WTC11 (cell line): ENCODE measurements around the gene LARP1. TPM values are rescaled to one million over a fixed set of nuclear protein-coding genes. Genes with fewer than 3 reads are reported as not detected.
A peak's percentile ranks its signal among the peaks of the same experiment; 100 is the strongest.

Experiments used
- ATAC-seq: fragments of 200-7000 bp; cut with Tn5 transposase; 2 replicates; pipeline ENCODE4 v1.10.0; 2021; ENCODE audit warnings: mild to moderate bottlenecking, moderate library complexity
- CTCF ChIA-PET: fragments of 300-600 bp; sonication (Branson Sonifier 250); formaldehyde crosslinking; loops from one replicate; lab custom pipeline; 2021; ENCODE audit warnings: antibody characterized with exemption; lab: Charles Lee
- POLR2A ChIA-PET: fragments of 350-600 bp; sonication (Branson Sonifier 250); formaldehyde crosslinking; loops from one replicate; lab custom pipeline; 2021; ENCODE audit warnings: antibody characterized with exemption; lab: Charles Lee
- DNase-seq: peaks from one replicate; pipeline ENCODE4 v3.0.0; 2021; ENCODE audit warnings: low spot score
- H3K27ac Mint-ChIP-seq: 2 replicates; pipeline ENCODE4 v1.8.0; 2021; ENCODE audit warnings: mixed read lengths
- H3K27me3 Mint-ChIP-seq: 2 replicates; pipeline ENCODE4 v1.8.0; 2021; ENCODE audit warnings: low read depth, mild to moderate bottlenecking, moderate library complexity, mixed read lengths
- H3K36me3 Mint-ChIP-seq: 2 replicates; pipeline ENCODE4 v1.8.0; 2021; ENCODE audit warnings: mixed read lengths
- H3K4me1 Mint-ChIP-seq: 2 replicates; pipeline ENCODE4 v1.8.0; 2022; ENCODE audit warnings: mixed read lengths
- H3K4me3 Mint-ChIP-seq: 2 replicates; pipeline ENCODE4 v1.8.0; 2021; ENCODE audit warnings: mild to moderate bottlenecking, moderate library complexity, mixed read lengths
- H3K9me3 Mint-ChIP-seq: 2 replicates; pipeline ENCODE4 v1.8.0; 2021; ENCODE audit warnings: mixed read lengths
- ATF1 ChIP-seq: sonication (generic); formaldehyde crosslinking; IDR thresholded peaks from 2 replicates; pipeline ENCODE4 v1.8.1; 2023; ENCODE audit warnings: mild to moderate bottlenecking, moderate library complexity, missing genetic modification reagents
- CBFB ChIP-seq: sonication (generic); formaldehyde crosslinking; IDR thresholded peaks from 2 replicates; pipeline ENCODE4 v1.8.1; 2022; ENCODE audit warnings: mild to moderate bottlenecking, low read depth, missing genetic modification reagents
- ESRRA ChIP-seq: sonication (generic); formaldehyde crosslinking; IDR thresholded peaks from 2 replicates; pipeline ENCODE4 v1.8.1; 2022; ENCODE audit warnings: mild to moderate bottlenecking, missing genetic modification reagents, borderline replicate concordance
- FOXK1 ChIP-seq: sonication (generic); formaldehyde crosslinking; IDR thresholded peaks from 2 replicates; pipeline ENCODE4 v1.8.0; 2022; ENCODE audit warnings: mild to moderate bottlenecking, moderate library complexity, missing genetic modification reagents
- JUN ChIP-seq: sonication (generic); formaldehyde crosslinking; IDR thresholded peaks from 2 replicates; pipeline ENCODE4 v1.8.0; 2023; ENCODE audit warnings: mild to moderate bottlenecking, missing genetic modification reagents
- MAX ChIP-seq: sonication (generic); formaldehyde crosslinking; IDR thresholded peaks from 2 replicates; pipeline ENCODE4 v1.8.0; 2022; ENCODE audit warnings: mild to moderate bottlenecking, missing genetic modification reagents
- NFYB ChIP-seq: sonication (generic); formaldehyde crosslinking; conservative IDR thresholded peaks from 2 replicates; pipeline ENCODE4 v1.8.0; 2022; ENCODE audit warnings: low read depth, missing genetic modification reagents
- NR2C2 ChIP-seq: sonication (generic); formaldehyde crosslinking; IDR thresholded peaks from 2 replicates; pipeline ENCODE4 v1.8.0; 2022; ENCODE audit warnings: mild to moderate bottlenecking, missing genetic modification reagents
- OVOL2 ChIP-seq: fragments of 250-450 bp; sonication (Bioruptor Pico); IDR thresholded peaks from 2 replicates; pipeline ENCODE4 v1.9.0; 2021; ENCODE audit warnings: mild to moderate bottlenecking, borderline replicate concordance
- RELA ChIP-seq: sonication (generic); formaldehyde crosslinking; IDR thresholded peaks from 2 replicates; pipeline ENCODE4 v1.8.1; 2022; ENCODE audit warnings: missing genetic modification reagents, mild to moderate bottlenecking, borderline replicate concordance
- RORB ChIP-seq: fragments of 250-450 bp; sonication (Bioruptor Pico); IDR thresholded peaks from 2 replicates; pipeline ENCODE4 v1.9.0; 2021; ENCODE audit warnings: mild to moderate bottlenecking
- TEAD1 ChIP-seq: sonication (generic); formaldehyde crosslinking; IDR thresholded peaks from 2 replicates; pipeline ENCODE4 v1.8.0; 2022; ENCODE audit warnings: mild to moderate bottlenecking, missing genetic modification reagents
- TEAD4 ChIP-seq: sonication (generic); formaldehyde crosslinking; IDR thresholded peaks from 2 replicates; pipeline ENCODE4 v1.8.0; 2022; ENCODE audit warnings: mild to moderate bottlenecking, missing genetic modification reagents
- ZNF138 ChIP-seq: sonication (generic); formaldehyde crosslinking; conservative IDR thresholded peaks from 2 replicates; pipeline ENCODE4 v1.8.1; 2022; ENCODE audit warnings: mild to moderate bottlenecking, moderate library complexity, missing genetic modification reagents
- ZNF263 ChIP-seq: sonication (generic); formaldehyde crosslinking; IDR thresholded peaks from 2 replicates; pipeline ENCODE4 v1.8.1; 2022; ENCODE audit warnings: low read depth, mild to moderate bottlenecking, moderate library complexity, missing genetic modification reagents
- ZNF512 ChIP-seq: sonication (generic); formaldehyde crosslinking; IDR thresholded peaks from 2 replicates; pipeline ENCODE4 v1.8.1; 2022; ENCODE audit warnings: missing genetic modification reagents, borderline replicate concordance
- ZNF671 ChIP-seq: fragments of 250-450 bp; sonication (Bioruptor Pico); IDR thresholded peaks from 2 replicates; pipeline ENCODE4 v1.8.0; 2021; ENCODE audit warnings: mild to moderate bottlenecking
- total RNA-seq: library from RNA; stranded (reverse); gene quantifications from 3 replicates; pipeline ENCODE4 v1.2.3, GENCODE V29; 2021
- TF ChIP-seq, protein P1 (sequence below): sonication (generic); formaldehyde crosslinking; conservative IDR thresholded peaks from 2 replicates; pipeline ENCODE4 v1.8.1; 2023; ENCODE audit warnings: mild to moderate bottlenecking, low read depth, missing genetic modification reagents, moderate library complexity
- TF ChIP-seq, protein P2 (sequence below): sonication (generic); formaldehyde crosslinking; IDR thresholded peaks from 2 replicates; pipeline ENCODE4 v1.8.0; 2022; ENCODE audit warnings: mild to moderate bottlenecking, missing genetic modification reagents
- TF ChIP-seq, protein P3 (sequence below): fragments of 250-450 bp; sonication (Bioruptor Pico); IDR thresholded peaks from 2 replicates; pipeline ENCODE4 v1.9.0; 2021; ENCODE audit warnings: moderate library complexity, mild to moderate bottlenecking, inconsistent platforms, borderline replicate concordance

Gene LARP1
- total RNA-seq, 1 experiment from 2014 or later, result 406 TPM

DNA sequence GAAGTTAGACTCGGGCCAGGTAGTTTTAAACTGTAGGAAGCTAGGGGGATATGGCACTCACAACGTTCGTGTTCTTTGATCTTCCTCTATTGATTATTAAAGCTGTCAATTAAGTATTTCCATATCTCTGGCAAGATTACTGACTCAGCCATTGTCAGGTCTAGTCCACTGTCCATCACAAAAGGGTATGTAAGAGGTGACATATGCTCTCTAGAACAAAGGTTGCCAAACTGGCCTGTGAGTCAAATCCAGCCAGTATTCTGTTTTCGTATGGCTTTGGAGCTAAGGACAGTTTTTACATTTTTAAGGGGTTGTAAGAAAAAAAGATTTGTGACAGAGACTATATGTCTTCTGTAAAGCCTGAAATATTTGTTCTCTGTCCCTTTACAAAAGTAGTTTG, 51.0 kb downstream of the LARP1 start (continued):
- TF ChIP-seq, protein P1, sequence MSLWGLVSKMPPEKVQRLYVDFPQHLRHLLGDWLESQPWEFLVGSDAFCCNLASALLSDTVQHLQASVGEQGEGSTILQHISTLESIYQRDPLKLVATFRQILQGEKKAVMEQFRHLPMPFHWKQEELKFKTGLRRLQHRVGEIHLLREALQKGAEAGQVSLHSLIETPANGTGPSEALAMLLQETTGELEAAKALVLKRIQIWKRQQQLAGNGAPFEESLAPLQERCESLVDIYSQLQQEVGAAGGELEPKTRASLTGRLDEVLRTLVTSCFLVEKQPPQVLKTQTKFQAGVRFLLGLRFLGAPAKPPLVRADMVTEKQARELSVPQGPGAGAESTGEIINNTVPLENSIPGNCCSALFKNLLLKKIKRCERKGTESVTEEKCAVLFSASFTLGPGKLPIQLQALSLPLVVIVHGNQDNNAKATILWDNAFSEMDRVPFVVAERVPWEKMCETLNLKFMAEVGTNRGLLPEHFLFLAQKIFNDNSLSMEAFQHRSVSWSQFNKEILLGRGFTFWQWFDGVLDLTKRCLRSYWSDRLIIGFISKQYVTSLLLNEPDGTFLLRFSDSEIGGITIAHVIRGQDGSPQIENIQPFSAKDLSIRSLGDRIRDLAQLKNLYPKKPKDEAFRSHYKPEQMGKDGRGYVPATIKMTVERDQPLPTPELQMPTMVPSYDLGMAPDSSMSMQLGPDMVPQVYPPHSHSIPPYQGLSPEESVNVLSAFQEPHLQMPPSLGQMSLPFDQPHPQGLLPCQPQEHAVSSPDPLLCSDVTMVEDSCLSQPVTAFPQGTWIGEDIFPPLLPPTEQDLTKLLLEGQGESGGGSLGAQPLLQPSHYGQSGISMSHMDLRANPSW (CRISPR knock-in tag), result no peak
- TF ChIP-seq ESRRA (CRISPR knock-in tag) (no peak), FOXK1 (CRISPR knock-in tag) (no peak), ZNF263 (CRISPR knock-in tag) (no peak), ATF1 (CRISPR knock-in tag) (no peak), TEAD4 (no peak), NFYB (CRISPR knock-in tag) (no peak), OVOL2 (CRISPR knock-in tag) (no peak)

- ATAC-seq (no peak), DNase-seq (no peak)
- no peak for TF ChIP-seq ZNF263 (CRISPR knock-in tag)
- no peak for TF ChIP-seq MAX (CRISPR knock-in tag)
- no peak for TF ChIP-seq TEAD1 (CRISPR knock-in tag)
- no peak for TF ChIP-seq ZNF671 (CRISPR knock-in tag)
- no peak for TF ChIP-seq RORB
- TF ChIP-seq, protein P2, sequence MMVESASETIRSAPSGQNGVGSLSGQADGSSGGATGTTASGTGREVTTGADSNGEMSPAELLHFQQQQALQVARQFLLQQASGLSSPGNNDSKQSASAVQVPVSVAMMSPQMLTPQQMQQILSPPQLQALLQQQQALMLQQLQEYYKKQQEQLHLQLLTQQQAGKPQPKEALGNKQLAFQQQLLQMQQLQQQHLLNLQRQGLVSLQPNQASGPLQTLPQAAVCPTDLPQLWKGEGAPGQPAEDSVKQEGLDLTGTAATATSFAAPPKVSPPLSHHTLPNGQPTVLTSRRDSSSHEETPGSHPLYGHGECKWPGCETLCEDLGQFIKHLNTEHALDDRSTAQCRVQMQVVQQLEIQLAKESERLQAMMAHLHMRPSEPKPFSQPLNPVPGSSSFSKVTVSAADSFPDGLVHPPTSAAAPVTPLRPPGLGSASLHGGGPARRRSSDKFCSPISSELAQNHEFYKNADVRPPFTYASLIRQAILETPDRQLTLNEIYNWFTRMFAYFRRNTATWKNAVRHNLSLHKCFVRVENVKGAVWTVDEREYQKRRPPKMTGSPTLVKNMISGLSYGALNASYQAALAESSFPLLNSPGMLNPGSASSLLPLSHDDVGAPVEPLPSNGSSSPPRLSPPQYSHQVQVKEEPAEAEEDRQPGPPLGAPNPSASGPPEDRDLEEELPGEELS (CRISPR knock-in tag), result no peak
- no peak for TF ChIP-seq ESRRA (CRISPR knock-in tag)
- TF ChIP-seq JUN (CRISPR knock-in tag), result no peak
- TF ChIP-seq ZNF512 (CRISPR knock-in tag), result no peak
- TF ChIP-seq, protein P3, sequence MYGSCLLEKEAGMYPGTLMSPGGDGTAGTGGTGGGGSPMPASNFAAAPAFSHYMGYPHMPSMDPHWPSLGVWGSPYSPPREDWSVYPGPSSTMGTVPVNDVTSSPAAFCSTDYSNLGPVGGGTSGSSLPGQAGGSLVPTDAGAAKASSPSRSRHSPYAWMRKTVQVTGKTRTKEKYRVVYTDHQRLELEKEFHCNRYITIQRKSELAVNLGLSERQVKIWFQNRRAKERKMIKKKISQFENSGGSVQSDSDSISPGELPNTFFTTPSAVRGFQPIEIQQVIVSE (CRISPR knock-in tag), result no peak
- no peak for TF ChIP-seq NR2C2 (CRISPR knock-in tag)
- no peak for TF ChIP-seq ZNF138 (CRISPR knock-in tag)
- TF ChIP-seq CBFB (CRISPR knock-in tag), result no peak
- no peak for TF ChIP-seq RELA (CRISPR knock-in tag)
- ChIA-PET POLR2A (no interaction called here), CTCF (no interaction called here)
- Mint-ChIP-seq H3K9me3 (no peaks in the 10 kb centered on the region), H3K4me1 (no peaks in the 10 kb centered on the region), H3K4me3 (no peak overlapping the region), H3K27me3 (no peaks in the 10 kb centered on the region), H3K36me3 (peaks cover 83% of the 10 kb centered on the region), H3K27ac (peak overlapping the region; percentile 73; the same call in 1 of the 2 replicates)
Observed at GRCh38 chr5:154811239-154811638, 56.1 kb downstream of the LARP1 start.
